ENCODE results near the gene KRCC1.
"Not testable (repeated sequence)": the region's sequence is repeated elsewhere in the genome, so short reads cannot be mapped to it uniquely, and the experiment has no call there.

DNA sequence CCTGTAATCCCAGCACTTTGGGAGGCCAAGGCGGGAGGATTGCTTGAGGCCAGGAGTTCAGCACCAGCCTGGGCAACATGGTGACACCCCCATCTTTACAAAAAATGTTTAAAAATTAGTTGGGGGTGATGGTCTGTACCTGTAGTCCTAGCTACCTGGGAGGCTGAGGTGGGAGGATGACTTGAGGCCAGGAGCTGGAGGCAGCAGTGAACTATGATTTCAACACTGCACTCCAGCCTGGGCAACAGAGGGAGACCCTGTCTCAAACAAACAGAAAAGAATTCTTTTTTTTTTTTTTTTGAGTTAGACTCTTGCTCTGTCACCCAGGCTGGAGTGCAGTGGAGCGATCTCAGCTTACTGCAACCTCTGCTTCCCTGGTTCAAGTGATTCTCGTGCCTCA is 55.1 kb downstream of the KRCC1 start:
- not testable (repeated sequence) for TF ChIP-seq POLR2AphosphoS5, POLR2A (IDR thresholded peaks at IDR 0.05)
- TF ChIP-seq, protein P1, sequence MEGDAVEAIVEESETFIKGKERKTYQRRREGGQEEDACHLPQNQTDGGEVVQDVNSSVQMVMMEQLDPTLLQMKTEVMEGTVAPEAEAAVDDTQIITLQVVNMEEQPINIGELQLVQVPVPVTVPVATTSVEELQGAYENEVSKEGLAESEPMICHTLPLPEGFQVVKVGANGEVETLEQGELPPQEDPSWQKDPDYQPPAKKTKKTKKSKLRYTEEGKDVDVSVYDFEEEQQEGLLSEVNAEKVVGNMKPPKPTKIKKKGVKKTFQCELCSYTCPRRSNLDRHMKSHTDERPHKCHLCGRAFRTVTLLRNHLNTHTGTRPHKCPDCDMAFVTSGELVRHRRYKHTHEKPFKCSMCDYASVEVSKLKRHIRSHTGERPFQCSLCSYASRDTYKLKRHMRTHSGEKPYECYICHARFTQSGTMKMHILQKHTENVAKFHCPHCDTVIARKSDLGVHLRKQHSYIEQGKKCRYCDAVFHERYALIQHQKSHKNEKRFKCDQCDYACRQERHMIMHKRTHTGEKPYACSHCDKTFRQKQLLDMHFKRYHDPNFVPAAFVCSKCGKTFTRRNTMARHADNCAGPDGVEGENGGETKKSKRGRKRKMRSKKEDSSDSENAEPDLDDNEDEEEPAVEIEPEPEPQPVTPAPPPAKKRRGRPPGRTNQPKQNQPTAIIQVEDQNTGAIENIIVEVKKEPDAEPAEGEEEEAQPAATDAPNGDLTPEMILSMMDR (IDR thresholded peaks at IDR 0.05 in 8 of 11, conservative IDR thresholded peaks at IDR 0.05 in 3 of 11) = not testable (repeated sequence)
